T follicular helper cell (primary cell): Measurements from ENCODE around the gene RGMB.
"Not testable (repeated sequence)": the region's sequence is repeated elsewhere in the genome, so short reads cannot be mapped to it uniquely, and the experiment has no call there.

Source experiments
- DNase-seq: peaks from one replicate; pipeline ENCODE4 v3.0.0-alpha.2; 2020; ENCODE audit warnings: low read depth
- total RNA-seq, 2 experiments: gene quantifications; one replicate each; lab custom pipeline; 2026; lab: John Stamatoyannopoulos, UW

RGMB gene, protein sequence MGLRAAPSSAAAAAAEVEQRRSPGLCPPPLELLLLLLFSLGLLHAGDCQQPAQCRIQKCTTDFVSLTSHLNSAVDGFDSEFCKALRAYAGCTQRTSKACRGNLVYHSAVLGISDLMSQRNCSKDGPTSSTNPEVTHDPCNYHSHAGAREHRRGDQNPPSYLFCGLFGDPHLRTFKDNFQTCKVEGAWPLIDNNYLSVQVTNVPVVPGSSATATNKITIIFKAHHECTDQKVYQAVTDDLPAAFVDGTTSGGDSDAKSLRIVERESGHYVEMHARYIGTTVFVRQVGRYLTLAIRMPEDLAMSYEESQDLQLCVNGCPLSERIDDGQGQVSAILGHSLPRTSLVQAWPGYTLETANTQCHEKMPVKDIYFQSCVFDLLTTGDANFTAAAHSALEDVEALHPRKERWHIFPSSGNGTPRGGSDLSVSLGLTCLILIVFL
- 10.7 to 24.0 reads per million in 2 experiments for total RNA-seq

DNA sequence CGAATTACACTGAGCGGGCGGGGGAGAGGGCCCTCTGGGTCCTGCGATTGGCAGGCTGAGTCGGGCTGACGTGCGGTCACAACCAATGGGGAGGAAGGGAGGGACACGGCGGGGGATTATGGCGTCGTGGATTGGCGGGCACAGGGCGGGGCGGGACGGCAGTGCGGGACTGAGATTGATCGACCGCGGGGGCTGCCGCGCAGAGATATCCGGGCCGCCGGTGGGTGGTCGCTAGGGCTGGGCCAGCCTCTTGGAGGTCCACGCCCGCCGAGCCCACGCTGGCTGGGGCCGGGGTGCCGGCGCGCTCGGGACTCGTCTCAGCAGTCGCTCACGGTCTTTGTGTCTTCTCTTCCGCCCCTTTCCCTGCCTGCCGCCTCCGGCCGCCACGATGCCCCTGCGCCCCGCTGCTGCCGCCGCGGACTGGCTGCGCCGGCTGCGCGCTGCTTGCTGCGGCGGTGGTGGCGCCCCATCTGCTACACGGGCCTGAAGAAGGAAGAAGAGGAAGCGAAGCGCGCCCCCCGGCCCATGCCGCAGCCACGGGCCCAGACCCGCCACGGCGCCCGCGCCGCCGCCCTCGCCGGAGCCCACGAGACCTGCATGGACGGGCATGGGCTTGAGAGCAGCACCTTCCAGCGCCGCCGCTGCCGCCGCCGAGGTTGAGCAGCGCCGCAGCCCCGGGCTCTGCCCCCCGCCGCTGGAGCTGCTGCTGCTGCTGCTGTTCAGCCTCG, at the start of gene RGMB:
Gene RGMB (plus strand): TSS at position 200 of the 728 bp plus-strand sequence. CDS start 408 bp downstream, at position 608.
- peak; percentile 85 for DNase-seq

DNA sequence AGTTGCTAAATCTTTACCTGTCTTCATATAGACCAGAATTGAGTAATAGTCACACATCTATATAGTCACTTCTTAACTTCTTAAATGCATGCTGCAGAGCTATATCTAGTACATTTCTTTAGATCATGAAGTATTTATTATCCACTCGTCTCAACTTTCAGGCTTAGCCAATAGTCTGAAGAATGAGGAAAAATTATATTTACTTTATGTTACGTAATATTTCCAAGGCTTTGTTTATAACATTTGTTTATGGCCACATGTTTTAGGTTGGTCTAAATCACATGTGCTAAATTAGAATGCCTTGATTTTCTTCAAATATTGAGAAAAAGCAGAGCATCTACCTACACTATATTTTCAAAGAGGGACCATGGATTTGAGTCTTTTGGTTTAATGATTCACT, 47.2 kb upstream of the RGMB start:
- no peak for DNase-seq

DNA sequence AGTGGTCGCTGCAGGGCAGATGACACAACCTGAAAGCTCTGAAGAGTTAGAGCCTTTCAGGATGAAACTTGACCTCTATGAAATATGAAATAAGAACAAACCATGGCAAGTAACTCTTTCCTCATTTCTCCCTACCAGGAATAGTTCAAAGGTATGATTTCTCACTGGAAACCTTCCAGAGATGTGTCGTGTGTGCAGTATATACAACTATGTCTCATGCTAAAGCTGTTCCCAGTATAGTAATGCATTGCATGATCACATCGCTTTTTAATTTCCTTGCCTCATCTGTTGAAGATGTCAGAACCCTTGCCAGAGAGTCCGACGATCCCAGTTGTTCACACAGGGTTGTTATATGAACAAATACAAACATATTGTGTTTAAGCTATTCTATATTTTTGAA, 45.8 kb upstream of the RGMB start:
- DNase-seq: no peak

DNA sequence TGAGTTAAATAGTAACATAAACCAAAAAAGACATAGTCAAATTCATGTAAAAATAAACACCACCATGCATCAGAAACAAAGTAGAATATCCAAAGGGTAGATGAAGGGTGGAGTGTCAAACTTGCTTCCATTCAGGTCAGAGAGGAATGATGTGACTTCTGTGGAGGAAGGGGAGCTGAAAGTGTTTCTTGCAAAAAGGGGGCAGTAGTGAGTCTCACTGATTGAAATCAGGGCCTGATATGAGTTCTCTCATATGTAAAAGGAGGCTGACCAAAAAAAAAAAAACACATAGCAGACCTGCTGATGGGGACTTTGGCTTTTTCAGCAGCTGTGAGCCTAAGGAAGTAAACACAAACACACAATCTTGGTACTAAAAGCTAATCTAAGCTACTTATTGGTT, 38.8 kb upstream of the RGMB start:
- DNase-seq: no peak

DNA sequence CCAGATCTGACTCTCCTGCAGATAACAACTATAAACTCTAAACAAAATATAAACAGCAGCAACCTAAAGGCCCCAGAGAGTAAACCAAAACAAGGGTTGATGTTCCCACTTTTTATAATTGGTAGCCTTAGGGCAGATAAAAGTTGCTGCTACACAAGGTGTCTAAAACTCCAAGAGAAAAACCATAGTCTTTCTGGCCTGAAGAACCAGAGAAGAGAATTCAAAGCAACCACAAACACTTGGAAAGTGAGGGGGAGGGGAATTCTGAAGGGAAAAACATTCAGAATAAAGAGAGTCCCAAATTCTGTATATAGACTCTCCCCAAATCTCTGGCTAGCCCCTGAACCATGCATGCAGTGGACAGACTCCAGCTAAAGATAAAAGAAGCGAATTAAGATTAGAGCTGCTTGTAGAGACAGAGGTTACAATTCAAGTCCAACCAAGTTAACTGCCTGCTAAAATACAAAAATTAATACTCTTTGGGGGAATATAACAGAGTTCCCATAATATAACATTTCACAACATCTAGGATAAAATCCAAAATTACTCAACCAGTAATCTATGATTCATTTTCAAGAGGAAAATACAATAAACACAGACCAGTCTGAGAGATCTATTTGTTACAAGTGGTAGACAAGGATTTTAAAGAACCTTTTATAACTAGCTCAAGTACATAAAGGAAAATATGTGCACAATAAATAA, 37.5 kb upstream of the RGMB start:
- DNase-seq: no peak

DNA sequence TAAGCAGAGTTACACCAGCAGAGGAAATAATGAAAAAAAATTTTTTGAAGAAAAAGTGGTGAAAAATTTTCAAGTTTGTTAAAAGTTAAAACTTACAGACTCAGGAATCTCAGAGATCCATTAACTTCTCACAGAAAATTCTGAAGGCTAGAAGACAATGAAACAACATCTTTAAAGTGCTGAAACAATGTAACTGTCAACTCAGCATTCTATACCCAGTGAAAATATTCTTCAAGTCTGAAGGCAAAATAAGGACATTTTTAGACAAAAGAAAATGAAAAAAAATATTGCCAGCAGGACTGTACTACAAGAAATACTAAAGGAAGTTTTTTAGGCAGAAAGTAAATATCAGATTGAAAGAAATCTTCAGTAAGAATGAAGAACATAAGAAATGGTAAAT, 36.7 kb upstream of the RGMB start:
- no peak for DNase-seq

DNA sequence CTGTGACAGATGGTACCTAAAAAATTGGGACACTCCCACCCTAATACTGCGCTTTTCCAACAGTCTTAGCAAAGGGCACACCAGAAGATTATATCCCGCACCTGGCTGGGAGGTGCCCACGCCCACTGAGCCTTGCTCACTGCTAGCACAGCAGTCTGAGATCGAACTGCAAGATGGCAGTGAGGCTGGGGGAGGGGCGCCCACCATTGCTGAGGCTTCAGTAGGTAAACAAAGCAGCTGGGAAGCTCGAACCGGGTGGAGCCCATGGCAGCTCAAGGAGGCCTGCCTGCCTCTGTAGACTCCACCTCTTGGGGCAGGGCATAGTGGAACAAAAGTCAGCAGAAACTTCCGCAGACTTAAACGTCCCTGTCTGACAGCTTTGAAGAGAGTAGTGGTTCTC, 36.0 kb upstream of the RGMB start:
- not testable (repeated sequence) for DNase-seq

DNA sequence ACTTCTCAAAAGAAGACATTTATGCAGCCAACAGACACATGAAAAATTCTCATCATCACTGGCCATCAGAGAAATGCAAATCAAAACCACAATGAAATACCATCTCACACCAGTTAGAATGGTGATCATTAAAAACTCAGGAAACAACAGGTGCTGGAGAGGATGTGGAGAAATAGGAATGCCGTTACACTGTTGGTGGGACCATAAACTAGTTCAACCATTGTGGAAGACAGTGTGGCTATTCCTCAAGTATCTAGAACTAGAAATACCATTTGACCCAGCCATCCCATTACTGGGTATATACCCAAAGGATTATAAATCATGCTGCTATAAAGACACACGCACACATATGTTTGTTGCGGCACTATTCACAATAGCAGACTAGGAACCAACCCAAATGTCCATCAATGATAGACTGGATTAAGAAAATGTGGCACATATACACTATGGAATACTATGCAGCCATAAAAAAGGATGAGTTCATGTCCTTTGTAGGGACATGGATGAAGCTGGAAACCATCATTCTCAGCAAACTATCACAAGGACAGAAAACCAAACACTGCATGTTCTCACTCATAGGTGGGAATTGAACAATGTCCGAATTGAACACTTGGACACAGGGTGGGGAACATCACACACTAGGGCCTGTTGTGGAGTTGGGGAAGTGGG, 34.8 kb upstream of the RGMB start:
- DNase-seq: not testable (repeated sequence)

DNA sequence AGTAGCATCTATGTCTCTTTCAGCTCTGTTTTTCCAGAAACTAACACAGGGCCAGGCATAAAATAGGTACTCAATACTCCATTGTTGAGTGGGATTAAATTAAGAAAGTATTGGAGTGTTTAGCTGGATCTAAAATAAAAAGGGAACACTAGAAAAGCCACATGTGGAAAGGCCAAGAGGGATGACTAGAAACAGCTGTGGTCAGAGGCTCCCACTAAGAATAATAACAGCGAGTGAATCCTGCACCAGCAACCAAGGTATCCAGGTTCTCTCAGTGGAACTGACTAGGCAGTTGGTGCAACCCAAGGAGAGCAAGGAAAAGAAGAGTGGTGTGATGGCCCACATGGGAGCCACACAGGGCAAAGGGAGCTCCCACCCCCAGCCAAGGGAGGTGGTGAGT, 31.5 kb upstream of the RGMB start:
- DNase-seq: no peak

DNA sequence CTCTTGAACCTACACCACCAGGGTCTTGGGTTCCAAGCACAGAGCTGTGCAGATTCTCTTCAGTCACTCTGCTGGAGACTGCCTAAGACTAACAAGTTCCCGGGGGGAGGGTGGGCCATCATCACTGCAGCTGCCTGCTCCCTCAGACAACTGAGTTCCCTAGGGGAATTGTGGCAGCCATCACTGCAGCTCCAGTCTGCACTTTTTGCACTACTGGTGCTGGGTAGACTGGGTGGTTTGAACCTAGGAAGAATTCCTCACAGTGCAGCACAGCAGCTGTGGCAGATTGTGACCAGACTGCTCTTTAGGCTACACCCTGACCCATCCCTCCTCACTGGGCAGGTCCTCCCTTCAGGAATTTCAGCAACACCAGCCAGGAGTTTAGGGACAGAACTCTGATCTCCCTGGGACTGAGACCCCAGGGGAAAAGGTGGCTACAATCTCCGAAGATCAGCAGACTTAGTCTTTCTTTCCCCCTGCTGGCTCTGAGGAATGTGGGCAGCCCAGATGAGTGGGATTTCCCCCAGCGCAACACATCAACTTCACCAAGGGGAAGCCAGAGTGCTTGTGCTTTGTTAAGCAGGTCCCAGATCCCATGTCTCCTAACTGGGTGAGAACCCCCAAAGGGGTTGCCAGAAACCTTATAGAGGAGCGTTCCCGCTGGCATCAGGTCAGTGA, 30.9 kb upstream of the RGMB start:
- no peak for DNase-seq

DNA sequence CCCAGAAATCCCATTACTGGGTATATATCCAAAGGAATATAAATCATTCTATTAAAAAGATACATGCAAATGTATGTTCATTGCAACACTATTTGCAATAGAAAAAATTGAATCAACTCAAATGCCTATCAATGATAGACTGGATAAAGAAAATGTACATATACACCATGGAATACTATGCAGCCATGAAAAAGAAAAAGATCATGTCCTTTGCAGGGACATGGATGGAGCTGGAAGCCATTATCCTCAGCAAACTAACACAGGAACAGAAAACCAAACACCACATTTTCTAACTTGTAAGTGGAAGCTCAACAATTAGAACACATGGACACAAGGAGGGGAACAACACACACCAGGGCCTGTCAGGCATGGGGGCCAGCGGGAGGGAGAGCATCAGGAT, 25.2 kb upstream of the RGMB start:
- not testable (repeated sequence) for DNase-seq

DNA sequence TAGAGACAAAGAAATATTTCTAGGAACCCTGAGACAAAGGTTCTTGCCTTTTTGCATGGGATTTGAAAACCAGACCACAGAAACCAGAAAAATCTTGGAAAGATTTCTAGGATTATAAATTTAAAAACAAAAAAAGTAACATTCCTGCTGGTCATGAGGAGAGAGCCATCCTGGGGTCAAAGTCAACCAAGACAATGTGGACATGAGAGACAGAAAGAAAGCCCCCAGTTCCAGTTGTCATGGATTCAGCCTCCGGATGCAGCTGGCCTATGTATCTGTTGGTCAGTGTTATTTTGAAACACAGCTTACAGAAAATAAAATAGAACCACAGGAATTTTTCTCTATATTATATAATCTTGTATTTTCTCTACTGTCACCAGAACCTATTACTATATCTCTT, 24.4 kb upstream of the RGMB start:
- no peak for DNase-seq

DNA sequence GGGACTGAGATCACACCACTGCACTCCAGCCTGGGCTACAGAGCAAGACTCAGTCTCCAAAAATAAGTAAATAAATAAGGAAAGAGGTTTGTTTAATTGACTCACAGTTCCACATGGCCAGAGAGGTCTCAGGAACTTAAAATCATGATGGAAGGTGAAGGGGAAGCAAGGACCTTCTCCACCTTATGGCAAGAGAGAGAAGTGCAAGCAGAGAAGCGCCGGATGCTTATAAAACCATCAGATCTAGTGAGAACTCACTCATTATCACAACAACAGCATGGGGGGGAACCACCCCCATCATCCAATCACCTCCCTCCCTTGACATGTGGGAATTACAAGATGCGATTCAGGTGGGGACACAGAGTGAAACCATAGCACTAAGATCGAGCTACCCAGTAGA, 22.8 kb upstream of the RGMB start:
- no peak for DNase-seq

DNA sequence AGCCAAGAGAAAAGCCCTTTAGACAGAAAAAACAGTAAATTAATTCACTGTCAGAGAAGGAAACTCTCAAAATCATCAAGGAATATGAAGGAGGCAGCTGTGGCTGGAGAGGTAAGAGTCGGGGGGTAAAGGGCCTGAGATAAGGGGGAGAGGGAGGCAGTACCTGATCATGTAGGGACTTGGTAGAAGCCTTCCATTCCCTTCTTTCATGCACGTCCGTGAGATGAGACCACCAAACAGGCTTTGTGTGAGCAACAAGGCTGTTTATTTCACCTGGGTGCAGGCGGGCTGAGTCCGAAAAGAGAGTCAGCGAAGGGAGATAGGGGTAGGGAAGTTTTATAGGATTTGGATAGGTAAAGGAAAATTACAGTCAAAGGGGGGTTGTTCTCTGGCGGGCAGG, 21.1 kb upstream of the RGMB start:
- not testable (repeated sequence) for DNase-seq

DNA sequence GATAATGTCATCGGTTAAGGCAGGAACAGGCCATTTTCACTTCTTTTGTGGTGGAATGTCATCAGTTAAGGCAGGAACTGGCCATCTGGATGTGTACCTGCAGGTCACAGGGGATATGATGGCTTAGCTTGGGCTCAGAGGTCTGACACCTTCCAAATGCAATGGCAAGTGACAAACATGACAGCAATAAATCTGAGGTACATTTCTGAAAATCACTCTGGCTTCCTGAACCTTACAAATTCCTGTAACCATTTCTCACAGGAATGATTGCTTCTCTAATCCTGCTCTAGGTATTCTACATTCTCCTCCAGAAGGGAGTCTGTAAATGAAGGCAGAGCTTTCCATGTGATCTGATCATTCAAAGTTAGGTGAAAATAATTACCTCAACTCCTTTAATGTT, 20.7 kb upstream of the RGMB start:
- DNase-seq: not testable (repeated sequence)

DNA sequence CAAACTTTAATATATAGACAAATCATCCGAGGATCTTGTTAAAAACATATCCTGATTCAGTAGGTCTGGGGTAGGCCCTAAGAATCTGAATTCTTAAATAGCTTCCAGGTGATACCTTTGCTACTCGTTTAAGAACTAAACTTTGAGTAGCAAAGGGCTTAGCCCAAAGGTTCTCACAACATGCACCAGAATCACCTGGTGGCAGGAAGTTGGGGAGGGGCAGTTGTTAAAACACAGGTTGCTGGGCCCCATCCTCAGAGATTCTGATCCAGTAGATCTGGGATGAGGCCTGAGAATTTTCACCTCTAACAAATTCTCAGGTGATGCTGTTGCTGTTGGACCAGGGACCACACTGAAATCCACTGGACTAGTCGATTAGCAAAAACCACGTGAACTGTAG, 20.0 kb upstream of the RGMB start:
- DNase-seq: no peak

DNA sequence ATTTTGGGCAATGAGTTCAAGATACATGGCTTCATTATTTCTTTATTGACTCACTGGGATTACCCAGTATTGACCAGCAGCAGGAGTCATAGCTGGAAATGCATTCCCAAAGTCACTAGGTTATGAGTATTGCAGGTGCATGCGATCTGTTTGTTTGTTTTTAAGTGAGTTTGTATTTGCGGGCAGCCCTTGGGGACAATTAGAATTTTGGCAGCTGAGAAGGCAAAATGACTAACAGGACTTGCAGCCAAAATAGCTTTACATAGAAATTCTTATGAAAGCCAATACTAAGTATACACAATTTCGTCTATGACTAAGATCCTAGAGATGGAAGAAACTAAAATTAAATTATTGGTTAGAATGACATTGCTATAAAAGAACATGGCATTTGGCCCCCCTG, 18.1 kb upstream of the RGMB start:
- no peak for DNase-seq

DNA sequence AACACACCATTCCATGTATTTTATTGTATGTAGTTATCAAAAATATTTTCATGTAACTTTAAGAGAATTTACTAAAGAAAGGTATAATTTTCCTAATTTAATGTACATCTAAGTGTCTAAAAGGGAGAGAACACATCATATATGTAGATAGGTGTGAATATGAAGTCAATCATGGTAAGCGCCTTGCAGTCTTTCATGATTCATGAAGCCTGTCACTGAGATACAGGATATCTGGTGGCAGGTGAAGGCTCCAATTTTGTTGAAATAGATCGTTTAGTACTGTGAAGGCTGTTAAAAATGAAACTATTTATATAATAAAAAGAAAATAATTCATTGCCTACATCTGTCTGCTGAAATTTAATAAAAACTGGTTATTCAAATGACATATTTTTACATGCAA, 15.5 kb upstream of the RGMB start:
- DNase-seq: no peak

DNA sequence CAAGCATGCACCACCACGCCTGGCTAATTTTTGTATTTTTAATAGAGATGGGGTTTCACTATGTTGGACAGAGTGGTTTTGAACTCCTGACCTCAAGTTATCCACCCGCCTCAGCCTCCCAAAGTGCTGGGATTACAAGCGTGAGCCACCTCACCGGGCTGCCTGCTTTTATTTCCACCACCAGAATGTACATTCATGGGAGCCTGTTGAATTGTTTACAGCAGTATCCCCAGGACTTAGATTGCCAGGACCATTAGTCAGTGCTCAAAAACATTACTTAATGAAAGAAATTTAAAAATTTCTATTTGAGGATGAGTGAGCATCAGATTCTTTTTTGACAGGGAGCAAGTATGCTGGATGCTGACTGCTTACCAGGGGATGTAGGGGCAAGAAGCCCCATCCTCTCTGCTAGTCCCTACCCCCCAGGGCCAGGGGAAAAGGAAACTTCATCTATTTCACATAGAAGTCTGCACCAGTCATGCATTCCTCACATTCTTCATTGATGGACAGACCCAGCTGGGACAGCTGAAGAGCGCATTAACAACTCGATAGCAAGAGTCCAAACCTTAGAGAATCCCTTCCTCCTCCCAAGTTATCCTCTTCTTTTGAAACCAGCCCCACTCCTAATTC, 10.3 kb upstream of the RGMB start:
- DNase-seq: no peak

DNA sequence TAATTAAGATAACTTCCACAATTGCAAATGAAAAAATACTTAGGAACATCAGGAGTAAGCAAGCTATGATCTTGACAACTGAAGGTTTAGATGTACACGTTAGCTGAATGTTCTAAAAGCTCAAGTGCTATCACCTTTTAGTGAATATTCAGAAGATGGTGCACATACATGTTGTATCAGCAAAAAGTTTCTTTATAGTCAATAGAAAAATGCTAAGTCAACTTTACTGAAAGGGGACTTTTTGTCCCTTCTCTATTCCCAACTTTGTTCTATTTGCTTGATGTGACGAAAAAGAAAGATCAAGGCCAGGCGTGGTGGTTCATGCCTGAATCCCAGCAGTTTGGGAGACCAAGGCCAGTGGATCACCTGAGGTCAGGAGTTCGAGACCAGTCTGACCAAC, 7.6 kb upstream of the RGMB start:
- no peak for DNase-seq

DNA sequence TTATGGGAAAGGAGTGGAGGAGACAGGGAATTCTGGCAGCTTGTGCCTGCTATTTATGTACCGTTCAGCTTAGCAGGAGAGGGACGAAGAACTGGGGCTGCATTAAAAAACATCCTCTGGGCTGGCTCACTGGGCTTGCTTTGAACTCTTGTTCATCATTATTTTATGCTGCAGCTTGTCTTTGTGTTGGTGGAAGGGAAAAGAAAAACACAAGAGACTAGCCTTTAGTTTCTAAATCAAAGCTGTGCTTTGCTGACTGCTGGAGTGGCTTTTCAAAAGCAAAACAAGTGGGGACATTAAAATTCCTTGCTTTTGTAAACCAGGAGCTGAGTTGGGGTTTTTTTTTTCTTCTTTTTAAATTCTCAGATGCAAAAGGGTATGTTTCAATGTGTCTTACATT, 5.9 kb upstream of the RGMB start:
- DNase-seq: no peak
